ENCODE results near the gene NPB.

Gene NPB

DNA sequence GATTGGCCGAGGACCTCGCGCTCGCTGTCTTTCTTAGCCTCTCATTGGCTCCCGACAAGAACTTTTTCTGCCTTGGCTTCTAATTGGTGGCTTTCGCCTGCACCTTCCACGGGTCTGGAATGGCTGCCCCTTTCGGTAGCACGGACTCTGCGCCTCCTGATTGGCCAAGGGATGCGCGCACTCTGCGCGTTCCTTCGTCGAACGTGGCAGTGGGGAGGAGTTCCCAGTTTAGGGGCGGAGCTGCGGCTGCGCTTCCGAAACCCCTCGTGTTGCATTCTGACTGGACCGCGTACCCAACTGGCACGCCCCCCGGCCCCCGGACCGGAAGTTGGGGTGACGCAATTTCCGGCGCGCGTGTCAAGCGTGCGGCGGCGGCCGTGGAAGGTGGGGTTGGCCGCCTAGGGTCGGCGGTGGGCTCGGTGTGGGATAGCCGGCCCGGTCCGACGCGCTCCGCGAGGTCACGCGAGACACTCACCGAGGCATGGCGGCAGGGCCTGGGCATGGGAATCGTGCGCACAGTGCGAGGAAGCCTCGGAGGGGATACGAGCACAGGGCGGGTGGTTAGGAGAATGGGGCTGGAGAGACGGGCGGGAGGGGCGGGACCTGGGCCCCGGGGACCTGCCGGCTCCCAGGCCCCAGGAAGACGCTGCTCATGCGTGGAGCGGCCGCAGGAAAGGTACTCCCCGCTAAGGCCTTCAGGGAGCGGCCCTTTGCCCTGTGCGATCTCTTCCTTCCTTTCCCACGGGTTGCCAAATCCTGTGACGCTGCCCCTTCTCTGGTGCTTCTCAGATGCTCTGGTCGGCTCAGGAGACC lies 41.1 kb upstream of the NPB start:
- TF ChIP-seq, protein P1, sequence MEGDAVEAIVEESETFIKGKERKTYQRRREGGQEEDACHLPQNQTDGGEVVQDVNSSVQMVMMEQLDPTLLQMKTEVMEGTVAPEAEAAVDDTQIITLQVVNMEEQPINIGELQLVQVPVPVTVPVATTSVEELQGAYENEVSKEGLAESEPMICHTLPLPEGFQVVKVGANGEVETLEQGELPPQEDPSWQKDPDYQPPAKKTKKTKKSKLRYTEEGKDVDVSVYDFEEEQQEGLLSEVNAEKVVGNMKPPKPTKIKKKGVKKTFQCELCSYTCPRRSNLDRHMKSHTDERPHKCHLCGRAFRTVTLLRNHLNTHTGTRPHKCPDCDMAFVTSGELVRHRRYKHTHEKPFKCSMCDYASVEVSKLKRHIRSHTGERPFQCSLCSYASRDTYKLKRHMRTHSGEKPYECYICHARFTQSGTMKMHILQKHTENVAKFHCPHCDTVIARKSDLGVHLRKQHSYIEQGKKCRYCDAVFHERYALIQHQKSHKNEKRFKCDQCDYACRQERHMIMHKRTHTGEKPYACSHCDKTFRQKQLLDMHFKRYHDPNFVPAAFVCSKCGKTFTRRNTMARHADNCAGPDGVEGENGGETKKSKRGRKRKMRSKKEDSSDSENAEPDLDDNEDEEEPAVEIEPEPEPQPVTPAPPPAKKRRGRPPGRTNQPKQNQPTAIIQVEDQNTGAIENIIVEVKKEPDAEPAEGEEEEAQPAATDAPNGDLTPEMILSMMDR (IDR thresholded peaks at IDR 0.05; ENCODE audit: insufficient read depth, low read depth, low read length, missing control alignments): no peak
- H3K4me3 ChIP-seq (ENCODE audit: low read length): peak overlapping the region; percentile 92
- peak; percentile 100 for DNase-seq (ENCODE audit: low read depth)

DNA sequence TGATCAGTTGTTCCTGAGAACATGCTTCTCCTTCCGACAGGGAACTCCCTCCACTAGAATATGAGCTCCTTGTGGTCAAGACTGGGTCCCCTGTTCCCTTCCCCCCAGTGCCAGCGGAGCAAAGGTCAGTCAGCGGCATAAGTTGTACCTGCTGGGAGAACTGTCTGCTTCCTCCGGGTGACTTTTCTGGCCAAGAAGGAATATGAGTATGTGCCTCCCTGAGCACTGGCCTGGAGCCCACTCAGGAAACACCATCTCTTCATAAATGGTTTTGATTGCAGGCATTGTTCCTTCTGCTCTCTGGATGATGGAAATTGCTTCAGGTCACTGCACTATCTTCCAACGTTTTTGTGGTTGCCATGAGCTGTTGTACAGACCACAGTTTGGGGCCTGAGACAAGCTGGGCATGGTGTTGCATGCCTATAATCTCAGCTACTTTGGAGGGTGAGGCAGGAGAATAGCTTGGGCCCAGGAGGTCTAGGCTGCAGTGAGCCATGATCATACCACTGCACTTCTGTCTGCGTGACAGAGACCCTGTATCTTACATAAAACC lies 38.8 kb upstream of the NPB start:
- TF ChIP-seq, protein P1 (IDR thresholded peaks at IDR 0.05; ENCODE audit: insufficient read depth, low read depth, low read length, missing control alignments): no peak
- DNase-seq (ENCODE audit: low read depth): no peak
- H3K4me3 ChIP-seq (ENCODE audit: low read length): no peak overlapping the region

DNA sequence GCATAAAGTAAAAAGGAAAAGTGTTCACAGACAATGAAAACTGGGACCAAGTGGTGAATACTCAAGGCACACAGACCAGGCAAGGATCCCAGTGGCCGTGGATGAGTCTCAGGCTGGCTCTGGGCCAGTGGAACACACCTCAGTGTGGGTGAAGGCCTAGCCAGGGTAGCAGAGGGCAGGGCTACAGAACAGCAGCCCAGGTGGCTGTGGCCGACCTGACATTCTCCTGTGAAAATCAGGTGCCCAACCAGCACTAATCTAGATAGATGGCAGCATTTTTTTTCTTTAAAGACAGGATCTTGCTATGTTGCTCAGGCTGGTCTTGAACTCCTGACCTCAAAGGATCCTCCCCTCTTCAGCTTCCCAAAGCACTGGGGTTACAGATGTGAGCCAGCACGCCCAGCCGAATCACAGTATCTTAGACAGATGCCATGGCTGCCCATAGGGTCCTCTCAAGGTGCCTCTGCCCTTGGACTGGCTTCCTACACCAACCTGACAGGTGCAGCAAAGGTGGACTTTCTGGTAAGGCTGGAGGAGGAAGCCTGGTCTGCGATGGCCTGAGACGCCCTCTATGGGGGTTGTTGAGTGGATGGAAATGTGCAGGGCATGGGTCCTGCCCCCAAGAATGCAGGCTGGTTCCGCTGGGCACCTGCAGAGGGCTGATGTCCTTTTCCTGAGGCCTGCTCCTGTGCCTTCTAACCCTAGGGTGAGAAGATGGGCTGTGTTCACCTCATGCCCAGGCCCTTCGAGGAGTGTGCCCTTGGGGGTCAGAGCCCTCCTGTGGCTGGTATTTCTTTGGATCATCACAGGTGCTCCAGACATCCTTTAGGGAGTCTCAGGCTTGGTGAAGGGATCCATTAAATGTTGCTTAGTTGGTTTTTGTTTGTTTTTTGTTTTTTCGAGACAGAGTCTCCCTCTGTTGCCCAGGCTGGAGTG lies 37.9 kb upstream of the NPB start:
- H3K4me3 ChIP-seq (ENCODE audit: low read length): no peak overlapping the region
- DNase-seq (ENCODE audit: low read depth): no peak
- TF ChIP-seq, protein P1 (IDR thresholded peaks at IDR 0.05; ENCODE audit: insufficient read depth, low read depth, low read length, missing control alignments): peak; percentile 3

DNA sequence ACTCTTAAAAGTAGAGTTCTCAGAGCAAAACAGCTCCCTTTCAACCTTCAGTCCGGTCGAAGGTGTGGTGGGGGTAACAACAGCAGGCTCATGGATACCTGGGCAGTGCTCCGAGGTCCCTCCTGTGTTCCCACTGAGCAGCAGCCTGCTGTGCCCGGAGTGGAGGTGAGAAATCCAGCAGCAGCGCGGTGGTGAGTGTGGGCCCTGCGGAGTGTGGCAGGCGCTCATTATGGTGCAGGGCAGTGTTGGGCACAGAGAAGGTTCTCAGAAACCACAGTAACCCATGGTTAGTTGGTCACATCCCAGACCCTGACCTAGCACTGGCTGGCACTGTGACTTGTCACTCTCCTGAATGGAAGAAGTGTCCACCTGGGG lies 36.7 kb upstream of the NPB start:
- H3K4me3 ChIP-seq (ENCODE audit: low read length): no peak overlapping the region
- TF ChIP-seq, protein P1 (IDR thresholded peaks at IDR 0.05; ENCODE audit: insufficient read depth, low read depth, low read length, missing control alignments): no peak
- DNase-seq (ENCODE audit: low read depth): no peak

DNA sequence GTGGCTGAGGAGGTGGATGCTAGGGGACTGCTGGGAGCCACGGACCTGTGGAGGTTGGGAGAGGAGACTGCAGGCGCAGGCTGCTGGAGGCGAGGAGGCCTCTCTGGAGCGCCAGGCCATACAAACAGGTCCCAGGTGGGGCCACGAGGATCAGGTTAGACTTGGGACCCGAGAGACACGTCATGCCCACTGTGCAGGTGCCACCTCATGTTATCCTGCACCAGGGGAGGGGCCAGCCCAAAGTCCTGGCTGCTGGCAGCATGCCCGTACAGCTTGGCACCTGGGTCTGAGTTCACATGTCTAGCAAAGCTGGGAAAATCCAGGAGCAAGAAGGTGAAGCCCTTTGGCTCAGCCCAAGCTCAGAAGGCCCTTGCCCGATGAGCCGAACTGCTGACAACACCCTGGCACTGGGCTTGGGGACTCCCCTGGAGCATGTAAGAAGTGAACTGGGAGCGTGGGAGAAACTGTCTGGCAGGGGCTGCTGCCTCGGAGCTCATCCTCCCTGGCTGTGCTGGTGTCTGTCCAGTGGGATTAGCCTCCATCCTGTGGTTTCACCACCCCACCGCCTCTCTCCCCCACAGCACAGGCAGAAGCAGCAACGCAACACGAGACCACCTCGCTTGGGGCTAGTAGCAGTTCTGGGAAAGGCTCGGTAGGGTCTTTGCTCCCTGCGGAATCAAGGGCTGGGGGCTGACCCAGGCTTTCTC lies 36.2 kb upstream of the NPB start:
- TF ChIP-seq, protein P1 (IDR thresholded peaks at IDR 0.05; ENCODE audit: insufficient read depth, low read depth, low read length, missing control alignments): no peak
- H3K4me3 ChIP-seq (ENCODE audit: low read length): no peak overlapping the region
- DNase-seq (ENCODE audit: low read depth): peak; percentile 37

DNA sequence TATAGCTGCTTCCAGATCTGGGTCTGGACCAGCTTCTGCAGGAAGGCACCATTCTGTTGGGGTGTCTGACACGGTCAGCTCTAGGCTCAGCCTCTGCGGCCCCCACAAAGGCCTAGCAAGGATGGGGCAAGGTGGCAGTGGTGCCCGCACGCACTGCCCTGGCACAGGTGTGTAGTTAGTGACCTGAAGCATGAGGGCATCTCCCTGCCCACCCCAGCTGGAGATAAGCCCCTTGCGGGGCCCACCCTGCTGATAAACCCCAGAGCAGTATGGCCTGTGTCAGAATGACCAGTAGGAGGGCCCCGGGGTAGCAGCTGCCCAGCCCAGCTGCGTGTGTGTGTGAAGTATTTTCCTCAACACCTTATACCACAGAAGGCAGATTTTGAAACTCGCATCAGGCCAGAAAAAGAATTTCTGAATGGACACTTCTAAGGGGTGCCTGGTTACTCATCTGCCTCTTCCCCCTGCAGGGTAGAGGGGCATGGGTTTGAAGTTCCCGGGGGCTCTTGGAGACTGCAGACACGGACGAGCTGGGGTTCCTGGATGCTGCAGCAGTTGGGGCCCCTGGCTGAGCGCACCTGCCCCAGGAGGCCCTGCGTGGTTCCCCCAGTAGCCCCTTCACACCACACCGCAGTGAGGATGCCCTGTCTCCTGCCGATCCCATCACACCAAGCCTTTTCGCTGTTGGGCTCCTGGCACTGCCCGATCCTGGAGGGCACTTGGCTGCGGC lies 35.4 kb upstream of the NPB start:
- DNase-seq (ENCODE audit: low read depth): no peak
- TF ChIP-seq, protein P1 (IDR thresholded peaks at IDR 0.05; ENCODE audit: insufficient read depth, low read depth, low read length, missing control alignments): no peak
- H3K4me3 ChIP-seq (ENCODE audit: low read length): no peak overlapping the region
